Gastrocnemius medialis (tissue), 4 donors: ENCODE results near the gene COX10.

Source experiments
- CTCF ChIP-seq, 5 experiments: fragments of 450-650 bp in 3 of 5; fragments of 200-600 bp in 2 of 5; sonication (generic) in 2 of 5; IDR thresholded peaks in 4 of 5; conservative IDR thresholded peaks in 1 of 5; 1 replicate in 4 of 5; 2 replicates in 1 of 5; pipeline ENCODE4 v1.5.1; 2016 to 2019; ENCODE audit warnings: antibody characterized with exemption in 5 of 5, mild to moderate bottlenecking in 3 of 5, moderate library complexity in 3 of 5
- POLR2A ChIP-seq, 2 donors: fragments of 450-650 bp; IDR thresholded peaks; one replicate each; pipeline ENCODE4 v1.6.1; 2017; ENCODE audit warnings: antibody characterized with exemption in 2 of 2, mild to moderate bottlenecking in 2 of 2, moderate library complexity in 2 of 2

GRCh38 chr17:14070344-14070984 is 1.2 kb downstream of the COX10 start:
- TF ChIP-seq POLR2A (IDR thresholded peaks at IDR 0.05) (no peak), CTCF (IDR thresholded peaks at IDR 0.05 in 4 of 5, conservative IDR thresholded peaks at IDR 0.05 in 1 of 5) (no peak)
